Measurements from ENCODE around the gene EFHD1.

Gene EFHD1, protein sequence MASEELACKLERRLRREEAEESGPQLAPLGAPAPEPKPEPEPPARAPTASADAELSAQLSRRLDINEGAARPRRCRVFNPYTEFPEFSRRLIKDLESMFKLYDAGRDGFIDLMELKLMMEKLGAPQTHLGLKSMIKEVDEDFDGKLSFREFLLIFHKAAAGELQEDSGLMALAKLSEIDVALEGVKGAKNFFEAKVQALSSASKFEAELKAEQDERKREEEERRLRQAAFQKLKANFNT
- 0 to 1.4 (median 0.36) reads per million in 9 experiments for total RNA-seq

DNA sequence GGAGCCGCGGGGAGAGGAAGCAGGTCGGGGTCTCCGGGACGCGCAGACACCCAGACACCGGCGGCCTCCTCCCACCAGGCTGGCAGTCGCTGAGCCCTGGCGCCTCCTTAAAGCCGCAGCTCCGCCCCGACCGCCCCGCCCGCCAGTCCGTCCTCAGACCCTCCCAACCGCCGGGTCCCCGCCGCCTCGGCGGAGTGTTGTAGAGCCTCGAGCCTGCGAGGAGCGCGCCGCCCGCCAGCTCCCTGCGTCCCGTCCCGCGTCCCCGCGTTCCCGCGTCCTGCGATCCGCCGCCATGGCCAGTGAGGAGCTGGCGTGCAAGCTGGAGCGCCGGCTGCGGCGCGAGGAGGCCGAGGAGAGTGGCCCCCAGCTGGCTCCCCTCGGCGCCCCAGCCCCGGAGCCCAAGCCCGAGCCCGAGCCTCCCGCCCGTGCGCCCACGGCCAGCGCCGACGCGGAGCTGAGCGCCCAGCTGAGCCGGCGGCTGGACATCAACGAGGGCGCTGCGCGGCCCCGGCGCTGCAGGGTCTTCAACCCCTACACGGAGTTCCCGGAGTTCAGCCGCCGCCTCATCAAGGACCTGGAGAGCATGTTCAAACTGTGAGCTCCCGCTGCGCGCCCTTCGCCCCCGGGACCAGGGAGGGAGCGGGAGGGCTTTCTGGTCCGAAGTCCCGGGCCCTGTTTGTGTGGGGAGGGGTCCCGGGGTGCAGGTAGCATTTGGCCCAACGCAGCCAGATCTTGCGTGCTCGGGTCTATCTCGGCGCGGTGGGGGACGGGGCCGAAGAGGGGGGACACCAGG lies at the start of gene EFHD1:
EFHD1 (plus strand) TSS at position 192 of the 793 bp plus-strand sequence; CDS start at position 293, 101 bp downstream.
- H3K27me3 Mint-ChIP-seq: peaks cover 29 to 43% of the 10 kb centered on the region in 2 donors
- peaks cover 3 to 5% of the 10 kb centered on the region in 2 donors for H3K4me1 Mint-ChIP-seq (ENCODE audit: low read depth in 2 of 2)
- H3K4me3 Mint-ChIP-seq: peak within 1 kb of the TSS; percentile 40 to 51
- H3K36me3 Mint-ChIP-seq (ENCODE audit: insufficient read depth): peaks cover 5% of the 10 kb centered on the region
- no peak within 1 kb of the TSS for H3K27ac Mint-ChIP-seq
- no peaks in the 10 kb centered on the region for H3K9me3 Mint-ChIP-seq
- ATAC-seq (replicated peaks) (peak; percentile 84), DNase-seq (peak; percentile 16 to 26 (median 23))

GRCh38 chr2:232584238-232584637 lies 49.2 kb upstream of the EFHD1 start:
- no peak for DNase-seq
- Mint-ChIP-seq H3K36me3 (ENCODE audit: insufficient read depth) (peaks cover 15% of the 10 kb centered on the region), H3K4me3 (no peak overlapping the region), H3K27me3 (no peaks in the 10 kb centered on the region), H3K9me3 (no peaks in the 10 kb centered on the region), H3K4me1 (ENCODE audit: low read depth in 2 of 2) (peaks cover 2 to 4% of the 10 kb centered on the region in 2 donors), H3K27ac (no peak overlapping the region)
- ATAC-seq (replicated peaks): no peak

GRCh38 chr2:232586943-232587505 lies 46.4 kb upstream of the EFHD1 start:
- H3K27ac Mint-ChIP-seq: no peak overlapping the region
- no peak for DNase-seq
- no peaks in the 10 kb centered on the region for H3K9me3 Mint-ChIP-seq

DNA sequence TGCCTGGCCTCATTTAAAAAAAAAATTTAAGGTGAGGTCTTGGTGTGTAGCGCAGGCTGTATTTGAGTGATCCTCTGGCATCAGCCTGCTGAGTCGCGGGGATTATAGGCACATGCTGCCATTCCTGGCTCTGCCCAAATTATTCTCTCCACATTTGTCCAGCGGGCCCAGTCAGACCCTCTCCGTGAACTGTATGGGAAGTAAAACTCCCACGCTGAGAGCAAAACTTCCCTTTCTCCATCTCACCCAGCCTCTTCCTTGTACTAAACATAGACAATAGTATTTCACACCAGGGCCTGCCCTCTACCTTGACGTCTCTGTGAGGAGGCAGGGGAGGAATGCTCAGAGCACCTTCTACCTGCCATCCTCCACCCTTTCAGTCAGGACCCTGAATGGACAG lies 45.9 kb upstream of the EFHD1 start:
- DNase-seq: no peak
- H3K27me3 Mint-ChIP-seq: no peaks in the 10 kb centered on the region

More at GRCh38 chr2:232586943-232587505, 46.4 kb upstream of the EFHD1 start:
- ATAC-seq (replicated peaks): no peak
- no peaks in the 10 kb centered on the region for H3K4me1 Mint-ChIP-seq (ENCODE audit: low read depth in 2 of 2)
- H3K4me3 Mint-ChIP-seq: no peak overlapping the region
- peaks cover 7% of the 10 kb centered on the region for H3K36me3 Mint-ChIP-seq (ENCODE audit: insufficient read depth)
- no peaks in the 10 kb centered on the region for H3K27me3 Mint-ChIP-seq

GRCh38 chr2:232588031-232588430 lies 45.4 kb upstream of the EFHD1 start:
- no peak overlapping the region for H3K4me3 Mint-ChIP-seq
- H3K27me3 Mint-ChIP-seq: no peaks in the 10 kb centered on the region
- H3K9me3 Mint-ChIP-seq: no peaks in the 10 kb centered on the region
- DNase-seq (no peak), ATAC-seq (replicated peaks) (no peak)
- H3K4me1 Mint-ChIP-seq (ENCODE audit: low read depth in 2 of 2): no peaks in the 10 kb centered on the region
- H3K36me3 Mint-ChIP-seq (ENCODE audit: insufficient read depth): peaks cover 3% of the 10 kb centered on the region
- no peak overlapping the region for H3K27ac Mint-ChIP-seq

More for the DNA sequence above, 45.9 kb upstream of the EFHD1 start:
- Mint-ChIP-seq H3K9me3 (no peaks in the 10 kb centered on the region), H3K4me3 (no peak overlapping the region), H3K4me1 (ENCODE audit: low read depth in 2 of 2) (no peaks in the 10 kb centered on the region), H3K36me3 (ENCODE audit: insufficient read depth) (peaks cover 3% of the 10 kb centered on the region), H3K27ac (no peak overlapping the region)
- ATAC-seq (replicated peaks): no peak

DNA sequence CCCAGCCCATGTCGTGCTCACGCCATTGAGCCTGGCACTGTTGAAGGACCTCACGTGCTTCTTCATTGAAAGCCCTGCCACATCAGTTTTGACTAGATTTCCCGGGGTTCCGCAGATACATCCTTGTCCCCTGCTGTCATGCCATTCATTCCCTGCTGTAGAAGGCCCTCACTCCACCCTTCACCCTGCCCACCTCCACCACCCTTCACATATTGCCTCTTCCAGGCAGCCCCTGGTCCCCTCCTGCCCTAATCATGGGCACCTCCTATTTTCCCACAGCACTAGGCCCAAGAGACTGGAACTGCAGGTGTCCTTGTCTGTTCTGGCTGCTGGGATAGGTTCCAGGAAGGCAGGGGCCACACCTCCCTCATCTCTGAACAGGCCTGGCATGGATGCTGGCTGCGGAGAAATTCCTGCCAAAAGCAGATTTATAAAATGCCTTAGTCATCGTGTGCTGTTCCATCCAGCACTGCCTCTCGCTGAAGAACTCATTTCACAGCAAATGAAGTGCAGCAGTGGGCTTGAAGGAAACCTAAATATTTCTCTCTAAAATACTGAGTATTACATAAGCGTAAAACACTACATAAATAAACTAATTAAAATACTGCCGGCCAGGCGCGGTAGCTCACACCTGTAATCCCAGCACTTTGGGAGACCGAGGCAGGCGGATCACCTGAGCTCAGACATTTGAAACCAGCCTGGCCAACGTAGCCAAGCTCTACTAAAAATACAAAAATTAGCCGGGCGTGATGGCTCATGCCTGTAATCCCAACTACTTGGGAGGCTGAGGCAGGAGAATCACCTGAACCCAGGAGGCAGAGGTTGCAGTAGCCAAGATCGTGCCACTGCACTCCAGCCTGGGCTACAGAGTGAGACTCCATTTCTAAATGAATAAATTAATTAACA lies 44.5 kb upstream of the EFHD1 start:
- no peak for ATAC-seq (replicated peaks)
- Mint-ChIP-seq H3K36me3 (ENCODE audit: insufficient read depth) (peaks cover 3% of the 10 kb centered on the region), H3K4me1 (ENCODE audit: low read depth in 2 of 2) (no peaks in the 10 kb centered on the region), H3K9me3 (no peaks in the 10 kb centered on the region), H3K27ac (no peak overlapping the region), H3K4me3 (no peak overlapping the region), H3K27me3 (no peaks in the 10 kb centered on the region)
- no peak for DNase-seq

GRCh38 chr2:232592772-232593395 lies 40.5 kb upstream of the EFHD1 start:
- ATAC-seq (replicated peaks): no peak
- H3K27ac Mint-ChIP-seq: no peak overlapping the region
- no peaks in the 10 kb centered on the region for H3K4me1 Mint-ChIP-seq (ENCODE audit: low read depth in 2 of 2)
- no peak overlapping the region for H3K4me3 Mint-ChIP-seq
- DNase-seq: no peak
- no peaks in the 10 kb centered on the region for H3K9me3 Mint-ChIP-seq
- no peaks in the 10 kb centered on the region for H3K27me3 Mint-ChIP-seq
- peaks cover 3% of the 10 kb centered on the region for H3K36me3 Mint-ChIP-seq (ENCODE audit: insufficient read depth)

GRCh38 chr2:232593982-232594381 lies 39.4 kb upstream of the EFHD1 start:
- Mint-ChIP-seq H3K9me3 (no peaks in the 10 kb centered on the region), H3K36me3 (ENCODE audit: insufficient read depth) (peaks cover 3% of the 10 kb centered on the region), H3K27ac (no peak overlapping the region), H3K27me3 (no peaks in the 10 kb centered on the region), H3K4me3 (no peak overlapping the region), H3K4me1 (ENCODE audit: low read depth in 2 of 2) (no peaks in the 10 kb centered on the region)
- ATAC-seq (replicated peaks) (no peak), DNase-seq (no peak)

GRCh38 chr2:232597362-232598079 lies 35.9 kb upstream of the EFHD1 start:
- no peaks in the 10 kb centered on the region for H3K9me3 Mint-ChIP-seq
- peaks cover 0 to 8% of the 10 kb centered on the region in 2 donors for H3K27me3 Mint-ChIP-seq
- ATAC-seq (replicated peaks) (no peak), DNase-seq (no peak)
- H3K36me3 Mint-ChIP-seq (ENCODE audit: insufficient read depth): no peaks in the 10 kb centered on the region
- no peak overlapping the region for H3K4me3 Mint-ChIP-seq
- H3K4me1 Mint-ChIP-seq (ENCODE audit: low read depth in 2 of 2): no peaks in the 10 kb centered on the region
- H3K27ac Mint-ChIP-seq: no peak overlapping the region

DNA sequence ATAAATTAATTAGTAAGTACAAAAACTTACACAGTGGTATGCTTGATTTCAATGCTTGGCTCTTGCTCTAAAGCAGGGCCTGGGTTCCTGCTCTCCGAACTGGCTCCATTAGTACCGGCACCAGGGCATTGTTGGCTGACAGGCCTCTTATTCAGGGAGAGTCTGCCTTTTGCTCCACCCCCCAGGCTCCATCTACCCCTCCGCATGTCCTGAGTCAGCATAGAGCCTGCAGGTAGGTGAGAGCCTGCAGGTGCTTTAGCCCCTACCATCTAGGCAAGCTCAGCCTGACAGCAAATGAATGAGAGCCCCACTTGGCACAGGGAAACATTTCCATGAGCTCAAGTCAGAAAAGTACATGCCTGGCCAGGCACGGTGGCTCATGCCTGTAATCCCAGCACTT lies 35.1 kb upstream of the EFHD1 start:
- Mint-ChIP-seq H3K9me3 (no peaks in the 10 kb centered on the region), H3K4me1 (ENCODE audit: low read depth in 2 of 2) (no peaks in the 10 kb centered on the region), H3K36me3 (ENCODE audit: insufficient read depth) (no peaks in the 10 kb centered on the region), H3K27ac (no peak overlapping the region), H3K27me3 (peaks cover 0 to 12% of the 10 kb centered on the region in 2 donors), H3K4me3 (no peak overlapping the region)
- DNase-seq: no peak
- ATAC-seq (replicated peaks): no peak

DNA sequence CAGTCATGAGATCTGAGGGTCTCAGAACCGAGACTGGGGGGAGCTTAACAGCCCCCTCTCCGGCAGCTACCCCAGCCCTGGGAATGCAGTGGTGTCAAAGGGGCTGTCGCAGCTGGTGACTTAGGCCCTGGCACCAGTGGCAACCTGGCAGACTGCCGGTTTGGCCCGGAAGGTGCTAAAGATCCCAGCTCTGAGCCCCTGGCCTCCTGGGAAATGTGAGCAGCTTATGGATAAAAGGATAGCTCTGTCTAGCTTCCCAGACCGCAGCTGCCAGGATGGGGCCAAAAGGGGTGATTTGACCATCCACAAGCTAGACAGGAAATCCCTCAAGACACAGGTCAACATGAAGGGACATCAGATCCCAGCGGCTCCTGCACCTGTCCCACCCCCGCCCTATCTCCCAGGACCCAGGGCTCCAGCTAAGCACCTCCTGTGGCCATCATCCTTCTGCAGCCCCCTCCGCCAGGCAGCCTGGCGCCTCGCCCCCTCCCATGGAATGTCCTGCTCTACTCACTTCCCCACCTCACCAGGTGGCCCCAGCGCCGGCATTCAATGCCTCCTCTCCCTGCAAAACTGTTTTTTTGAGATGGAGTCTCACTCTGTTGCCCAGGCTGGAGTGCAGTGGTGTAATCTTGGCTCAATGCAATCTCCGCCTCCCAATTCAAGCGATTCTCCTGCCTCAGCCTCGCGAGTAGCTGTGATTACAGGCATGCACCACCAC lies 33.2 kb upstream of the EFHD1 start:
- H3K27me3 Mint-ChIP-seq: peaks cover 11 to 25% of the 10 kb centered on the region in 2 donors
- no peaks in the 10 kb centered on the region for H3K36me3 Mint-ChIP-seq (ENCODE audit: insufficient read depth)
- H3K4me3 Mint-ChIP-seq: no peak overlapping the region
- ATAC-seq (replicated peaks) (no peak), DNase-seq (no peak)
- no peaks in the 10 kb centered on the region for H3K9me3 Mint-ChIP-seq
- H3K27ac Mint-ChIP-seq: no peak overlapping the region
- peaks cover 0 to 3% of the 10 kb centered on the region in 2 donors for H3K4me1 Mint-ChIP-seq (ENCODE audit: low read depth in 2 of 2)

DNA sequence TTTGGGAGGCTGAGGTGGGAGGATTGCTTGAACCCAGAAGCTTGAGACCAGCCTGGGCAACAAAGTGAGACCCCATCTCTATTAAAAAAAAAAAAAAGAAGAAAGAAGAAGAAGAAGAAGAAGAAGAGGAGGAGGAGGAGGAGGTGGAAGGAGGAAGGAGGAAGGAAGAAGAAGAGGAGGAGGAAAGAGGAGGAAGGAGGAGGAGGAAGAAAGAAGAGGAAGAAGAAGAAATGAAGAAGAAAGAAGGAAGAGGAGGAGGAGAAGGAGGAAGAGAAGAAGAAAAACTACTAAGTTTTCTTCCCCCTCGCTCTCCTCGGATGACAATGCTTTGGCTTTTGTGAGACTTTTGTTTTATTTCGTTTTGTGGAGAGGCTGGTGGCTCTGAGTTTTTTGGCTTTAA lies 30.1 kb upstream of the EFHD1 start:
- DNase-seq (no peak), ATAC-seq (replicated peaks) (no peak)
- no peak overlapping the region for H3K4me3 Mint-ChIP-seq
- H3K27ac Mint-ChIP-seq: no peak overlapping the region
- peaks cover 11 to 25% of the 10 kb centered on the region in 2 donors for H3K27me3 Mint-ChIP-seq
- H3K9me3 Mint-ChIP-seq: no peaks in the 10 kb centered on the region
- H3K36me3 Mint-ChIP-seq (ENCODE audit: insufficient read depth): no peaks in the 10 kb centered on the region
- peaks cover 5 to 10% of the 10 kb centered on the region in 2 donors for H3K4me1 Mint-ChIP-seq (ENCODE audit: low read depth in 2 of 2)

Data from effector memory CD8-positive, alpha-beta T cell (primary cell).